ENCODE measurements around the gene PSPH. TPM values are rescaled to one million over a fixed set of nuclear protein-coding genes. Genes with fewer than 3 reads are reported as not detected.
A peak's percentile ranks its signal among the peaks of the same experiment; 100 is the strongest.

The PSPH gene
- polyA plus RNA-seq, 1 of the 3 experiments (the other 2 are of a cell fraction): 50.5 TPM

GRCh38 chr7:56083150-56083785 is 32.0 kb upstream of the PSPH start:
- 61% methylated on average over 9 of the region's 13 CpGs for WGBS (ENCODE audit: low lambda C conversion rate)
- no peaks in the 10 kb centered on the region for H3K27me3 ChIP-seq (ENCODE audit: insufficient read depth)
- TF ChIP-seq RAD21 (IDR thresholded peaks at IDR 0.05; ENCODE audit: low read length) (peak; percentile 19; the same call in 1 of the 2 replicates), REST (IDR thresholded peaks at IDR 0.05; ENCODE audit: low read depth, low read length) (no peak), TCF12 (IDR thresholded peaks at IDR 0.05) (peak; percentile 16; the same call in 1 of the 2 replicates), SIN3A (IDR thresholded peaks at IDR 0.05; ENCODE audit: borderline replicate concordance, low read depth, low read length) (no peak), MXI1 (IDR thresholded peaks at IDR 0.05; ENCODE audit: low read depth, low read length) (peak; percentile 85), NFIC (IDR thresholded peaks at IDR 0.05; ENCODE audit: borderline replicate concordance) (peak; percentile 17; the same call in 1 of the 2 replicates), SMC3 (IDR thresholded peaks at IDR 0.05; ENCODE audit: low read depth, low read length) (no peak), GATA2 (CRISPR knock-in tag; IDR thresholded peaks at IDR 0.05) (peak; percentile 40), CHD2 (IDR thresholded peaks at IDR 0.05; ENCODE audit: low read length, partially characterized antibody) (peak; percentile 80), NRF1 (IDR thresholded peaks at IDR 0.05; ENCODE audit: low read depth, low read length) (no peak), RCOR1 (IDR thresholded peaks at IDR 0.05; ENCODE audit: low read length) (peak; percentile 98), EP300 (IDR thresholded peaks at IDR 0.05; ENCODE audit: borderline replicate concordance in 1 of 2, low read depth in 1 of 2, low read length in 1 of 2) (peak in 1 of 2 experiments; percentile 69; a peak in 2 of 4 replicates)
- DNase-seq: peak; percentile 92
- H3K4me3 ChIP-seq (ENCODE audit: low read depth in 2 of 2, low read length in 1 of 2): no peak overlapping the region
- H3K36me3 ChIP-seq (replicated peaks in 1 of 2; ENCODE audit: control insufficient read depth in 1 of 2, insufficient read depth in 2 of 2, low read length in 1 of 2): peaks cover 8 to 23% of the 10 kb centered on the region in 2 experiments
- H3K27ac ChIP-seq (ENCODE audit: low read depth in 2 of 2, low read length in 1 of 2): peak overlapping the region in 1 of 2 experiments; percentile 50; a peak in 2 of 4 replicates
- no peak overlapping the region for H3K9ac ChIP-seq
- ChIA-PET CTCF (interaction anchor here (0.8 to 2.0 kb wide), 6 partner anchors 9 to 120 kb away, joined by 3 to 13 read pairs (median 4); partner anchors contain the start of gene PHKG1), POLR2A (interaction anchor here (0.6 to 1.7 kb wide), 9 partner anchors 10 to 79 kb away, joined by 3 to 8 read pairs (median 3); partner anchors contain the start of genes CCT6A, PHKG1 and PSPH)
- H3K4me2 ChIP-seq: no peak overlapping the region
- no peaks in the 10 kb centered on the region for H3K9me3 ChIP-seq
- H2AFZ ChIP-seq (ENCODE audit: low read depth): no peak overlapping the region
- H3K9me2 ChIP-seq: no peaks in the 10 kb centered on the region
- no peaks in the 10 kb centered on the region for H3K79me2 ChIP-seq (ENCODE audit: insufficient read depth)
- peaks cover 5 to 29% of the 10 kb centered on the region in 2 experiments; a peak in 3 of 4 replicates for H3K4me1 ChIP-seq (ENCODE audit: control insufficient read depth in 1 of 2, insufficient read depth in 2 of 2, low read depth in 1 of 2, low read length in 1 of 2)
- H3F3A ChIP-seq (replicated peaks; ENCODE audit: insufficient read depth): peaks cover 8% of the 10 kb centered on the region
- no peaks in the 10 kb centered on the region for H4K20me1 ChIP-seq (ENCODE audit: insufficient read depth)
